ENCODE data around the gene C17orf67. TPM values are rescaled to one million over a fixed set of nuclear protein-coding genes. Genes with fewer than 3 reads are reported as not detected.
A peak's percentile ranks its signal among the peaks of the same experiment; 100 is the strongest.

C17orf67 gene, protein sequence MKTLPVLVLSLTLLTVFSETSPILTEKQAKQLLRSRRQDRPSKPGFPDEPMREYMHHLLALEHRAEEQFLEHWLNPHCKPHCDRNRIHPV
- total RNA-seq: 1.2 and 4.4 TPM in 2 replicates

- no peak for DNase-seq (ENCODE audit: extremely low read depth, low read depth, low spot score)
These were observed at the start of gene C17orf67, which contains the start of gene DGKE for GRCh38 chr17:56833809-56834379. TSS of gene C17orf67 (minus strand) at chr17:56833920. CDS start at chr17:56815810, 18,110 bp downstream. TSS of gene DGKE (plus strand) at chr17:56834151. CDS start at chr17:56834796, 645 bp downstream.

DNA sequence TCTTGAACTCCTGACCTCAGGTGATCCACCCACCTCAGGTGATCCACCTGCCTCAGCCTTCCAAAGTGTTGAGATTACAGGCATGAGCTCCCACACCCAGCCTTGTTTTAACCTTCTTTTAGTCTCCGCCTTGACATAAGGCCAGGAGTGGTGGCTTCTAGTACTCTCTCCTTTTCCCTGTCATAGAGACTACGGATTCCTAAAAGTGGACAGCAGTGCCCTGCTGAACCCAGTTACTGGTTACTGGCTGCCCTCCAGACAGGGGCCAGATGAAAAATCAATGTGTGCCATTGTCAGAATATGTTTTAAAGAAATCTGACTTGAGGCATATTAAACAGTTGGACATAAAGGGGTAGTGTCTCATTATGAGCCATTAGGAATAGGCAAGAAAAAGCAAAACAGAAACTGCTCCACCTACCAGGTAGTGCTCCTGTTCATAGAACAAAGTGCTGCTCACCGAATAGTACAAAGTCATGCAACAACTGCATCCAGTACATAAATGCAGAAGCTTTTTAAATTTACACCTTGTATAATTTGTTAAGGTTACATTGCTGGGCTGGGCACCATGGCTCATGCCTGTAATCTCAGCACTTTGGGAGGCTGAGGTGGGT lies 48.1 kb upstream of the C17orf67 start:
- no peak for DNase-seq (ENCODE audit: extremely low read depth, low read depth, low spot score)

- DNase-seq (ENCODE audit: extremely low read depth, low read depth, low spot score): no peak
These were observed 46.9 kb upstream of the C17orf67 start for GRCh38 chr17:56880571-56880970.

DNA sequence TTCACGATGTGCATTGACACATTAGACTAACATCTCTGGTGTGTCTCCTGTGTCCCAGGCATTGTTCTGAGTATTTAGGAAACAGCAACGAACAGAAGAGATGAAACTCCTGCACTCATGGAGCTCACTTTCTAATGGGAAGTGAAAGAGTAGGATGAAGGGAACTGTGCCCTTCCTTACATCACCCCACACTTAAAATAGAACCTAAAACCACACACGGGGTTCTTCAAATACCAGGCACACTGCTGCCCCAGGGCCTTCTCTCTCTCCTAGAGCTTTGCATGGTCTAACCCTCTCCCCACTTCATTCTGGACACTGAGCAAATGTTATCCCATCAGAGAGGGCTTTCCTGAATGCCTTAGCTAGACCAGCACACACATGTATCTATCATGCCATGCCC lies 46.4 kb upstream of the C17orf67 start:
- no peak for DNase-seq (ENCODE audit: extremely low read depth, low read depth, low spot score)

DNA sequence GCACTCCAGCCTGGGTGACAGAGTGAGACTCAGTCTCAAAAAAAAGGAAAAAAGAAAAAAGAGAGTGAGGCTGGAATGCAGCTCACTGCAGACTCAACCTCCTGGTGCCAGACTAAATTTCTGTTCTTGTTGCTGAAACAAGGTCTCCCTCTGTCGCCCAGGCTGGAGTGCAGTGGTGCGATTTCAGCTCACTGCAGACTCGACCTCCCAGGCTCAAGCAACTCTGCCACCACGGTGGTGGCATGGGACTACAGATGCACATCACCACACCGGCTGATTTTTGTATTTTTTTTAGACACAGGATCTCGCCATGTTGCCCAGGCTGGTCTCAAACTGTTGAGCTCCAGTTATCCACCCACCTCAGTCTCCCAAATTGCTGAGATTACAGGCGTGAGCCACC lies 45.6 kb upstream of the C17orf67 start:
- DNase-seq (ENCODE audit: extremely low read depth, low read depth, low spot score): no peak

DNA sequence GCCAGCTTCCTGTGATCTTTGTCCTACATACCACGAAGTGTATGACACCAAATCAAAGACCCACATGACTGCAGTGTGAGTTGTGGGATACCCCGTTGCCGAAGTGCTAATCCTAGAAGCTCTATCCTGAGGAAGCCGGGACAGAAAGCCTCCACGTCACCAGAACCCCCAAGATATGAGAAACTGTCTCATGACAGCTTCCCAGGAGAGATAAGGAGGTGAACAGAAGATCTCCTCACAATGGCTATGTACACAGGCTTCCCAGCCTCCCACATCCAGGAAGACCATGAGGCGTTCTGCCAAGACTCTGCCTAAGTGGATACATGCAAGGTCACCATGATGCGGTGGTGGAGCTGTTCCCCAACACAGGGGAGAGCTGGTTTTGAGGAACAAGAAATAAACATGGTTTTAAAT lies 43.1 kb upstream of the C17orf67 start:
- peak; percentile 33 for DNase-seq (ENCODE audit: extremely low read depth, low read depth, low spot score)

- no peak for DNase-seq (ENCODE audit: extremely low read depth, low read depth, low spot score)
These were observed 36.4 kb upstream of the C17orf67 start for GRCh38 chr17:56870081-56870651.

- DNase-seq (ENCODE audit: extremely low read depth, low read depth, low spot score): no peak
These were observed 35.0 kb upstream of the C17orf67 start for GRCh38 chr17:56868716-56869115.

GRCh38 chr17:56867948-56868376 lies 34.2 kb upstream of the C17orf67 start:
- DNase-seq (ENCODE audit: extremely low read depth, low read depth, low spot score): peak; percentile 87

- DNase-seq (ENCODE audit: extremely low read depth, low read depth, low spot score): no peak
These were observed 32.8 kb upstream of the C17orf67 start for GRCh38 chr17:56866496-56866895.

DNA sequence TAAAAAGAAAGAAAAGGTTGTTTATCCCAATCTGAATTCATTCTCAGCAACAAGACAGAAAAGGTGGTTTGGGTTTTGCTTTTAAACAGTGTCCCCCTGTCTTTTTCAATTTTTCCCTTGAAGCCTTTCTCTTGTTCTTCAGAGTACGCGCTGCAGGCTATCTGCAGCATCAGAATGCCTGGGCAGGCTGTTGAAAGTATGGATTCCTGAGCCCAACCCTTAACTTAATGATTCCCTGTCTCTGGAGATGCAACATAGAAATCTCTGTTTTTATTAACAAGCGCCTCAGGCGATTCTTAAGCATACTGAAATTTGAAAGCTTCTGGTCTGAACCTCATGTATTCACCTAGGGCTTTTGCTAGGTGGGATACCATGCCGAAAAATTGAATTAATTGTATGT lies 32.4 kb upstream of the C17orf67 start:
- no peak for DNase-seq (ENCODE audit: extremely low read depth, low read depth, low spot score)

- no peak for DNase-seq (ENCODE audit: extremely low read depth, low read depth, low spot score)
These were observed 30.3 kb upstream of the C17orf67 start for GRCh38 chr17:56863974-56864373.

DNA sequence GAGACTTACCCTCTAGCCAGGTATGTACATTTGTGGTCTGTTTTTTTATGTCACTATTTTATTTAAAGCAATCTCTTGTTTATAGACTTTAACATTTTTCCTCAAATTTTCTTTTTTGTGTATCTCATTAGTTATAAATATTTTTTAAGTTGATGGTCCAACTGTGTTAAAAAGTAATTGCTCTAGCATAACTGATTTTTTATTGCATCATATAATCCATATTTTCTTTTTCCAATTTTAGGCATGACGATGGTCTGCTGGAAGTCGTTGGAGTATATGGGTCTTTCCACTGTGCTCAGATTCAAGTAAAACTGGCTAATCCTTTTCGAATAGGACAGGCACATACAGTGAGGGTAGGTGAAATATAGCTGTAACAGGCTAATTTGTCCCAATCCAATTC lies 28.2 kb upstream of the C17orf67 start:
- no peak for DNase-seq (ENCODE audit: extremely low read depth, low read depth, low spot score)

GRCh38 chr17:56851008-56851407 lies 17.3 kb upstream of the C17orf67 start:
- no peak for DNase-seq (ENCODE audit: extremely low read depth, low read depth, low spot score)

GRCh38 chr17:56850591-56850990 lies 16.9 kb upstream of the C17orf67 start:
- no peak for DNase-seq (ENCODE audit: extremely low read depth, low read depth, low spot score)

DNA sequence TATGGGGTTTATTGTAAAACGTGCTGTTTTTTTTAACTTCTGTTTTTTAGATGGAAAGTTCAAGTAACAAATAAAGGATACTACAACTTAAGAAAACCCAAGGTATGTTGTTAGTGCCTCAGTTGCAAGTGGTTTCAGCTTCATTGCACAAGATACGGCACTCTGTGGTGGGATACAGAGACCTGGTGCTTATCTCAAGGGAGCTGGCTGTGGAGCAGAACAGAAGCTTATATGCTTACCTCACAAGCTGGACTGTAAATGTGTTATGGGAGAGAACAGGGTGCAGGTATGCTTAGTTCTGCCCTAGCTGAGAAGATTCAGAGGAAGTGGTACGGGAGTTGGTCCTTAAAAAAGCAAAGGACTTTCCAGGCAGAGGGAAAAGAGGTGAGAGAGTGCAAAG lies 15.4 kb upstream of the C17orf67 start:
- DNase-seq (ENCODE audit: extremely low read depth, low read depth, low spot score): no peak

GRCh38 chr17:56847106-56847505 lies 13.4 kb upstream of the C17orf67 start:
- DNase-seq (ENCODE audit: extremely low read depth, low read depth, low spot score): no peak

- no peak for DNase-seq (ENCODE audit: extremely low read depth, low read depth, low spot score)
These were observed 12.2 kb upstream of the C17orf67 start for GRCh38 chr17:56845934-56846333.

- no peak for DNase-seq (ENCODE audit: extremely low read depth, low read depth, low spot score)
These were observed 8.9 kb upstream of the C17orf67 start for GRCh38 chr17:56842577-56842976.

DNA sequence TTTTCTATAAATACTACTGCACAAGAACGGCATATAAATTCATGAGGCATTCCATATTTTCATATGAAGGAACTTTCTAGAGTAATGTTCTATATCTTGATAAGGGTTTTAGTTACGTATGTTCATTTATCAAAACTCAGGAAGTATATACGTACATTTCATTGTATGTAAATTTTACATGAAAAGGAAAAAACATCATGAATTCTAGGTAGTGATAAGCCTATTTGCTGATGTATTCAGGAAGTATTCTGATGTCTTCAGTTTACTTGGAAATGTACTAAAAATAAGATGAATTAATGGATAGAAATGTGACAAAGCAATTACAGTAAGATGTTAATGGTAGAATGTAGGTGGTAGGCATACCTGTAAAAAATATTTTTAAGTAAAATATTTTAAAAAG lies 5.0 kb upstream of the C17orf67 start:
- no peak for DNase-seq (ENCODE audit: extremely low read depth, low read depth, low spot score)

DNA sequence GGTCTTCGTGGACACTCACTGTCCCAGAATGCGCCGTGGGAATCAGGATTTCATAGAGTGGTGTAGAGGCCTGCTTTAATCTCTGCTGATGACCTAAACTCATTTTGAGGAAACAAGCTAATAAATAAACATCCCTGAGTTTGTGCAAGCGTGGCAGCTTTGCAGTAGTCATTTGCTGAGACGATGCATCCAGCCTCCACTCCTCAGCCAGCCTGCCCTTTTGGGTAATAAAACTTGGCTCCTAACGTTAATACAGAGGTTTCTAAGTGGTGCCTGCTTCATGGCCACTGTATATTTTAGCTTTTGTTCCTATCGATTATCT lies 1.5 kb upstream of the C17orf67 start:
- DNase-seq (ENCODE audit: extremely low read depth, low read depth, low spot score): no peak

Data from glomerular endothelial cell (primary cell).